GM18951 (cell line): ENCODE results near the gene ZNF827.

Experiments
- POLR2A ChIP-seq: IDR thresholded peaks from 4 replicates; pipeline ENCODE4 v1.6.1; 2011; ENCODE audit warnings: mild to moderate bottlenecking; ENCODE audit not compliant: insufficient read length, insufficient read depth; ENCODE audit errors: extremely low read depth
- in situ Hi-C: fragments of 300-500 bp; cut with MboI; formaldehyde crosslinking; loops from one replicate; pipeline ENCODE4 v1.12.0; 2022; ENCODE audit warnings: low sequenced_read_pairs, mixed read lengths, inconsistent platforms; ENCODE audit not compliant: unreplicated experiment

Gene ZNF827

GRCh38 chr4:145938618-145939440 lies at the start of gene ZNF827:
TSS of gene ZNF827 (minus strand) at chr4:145938823. CDS start at chr4:145938407, 416 bp downstream.
- peak; percentile 69 for TF ChIP-seq POLR2A
- in situ Hi-C loops, result no loop called here

GRCh38 chr4:145984563-145984962 lies 45.9 kb upstream of the ZNF827 start:
- in situ Hi-C loops, result no loop called here
- TF ChIP-seq POLR2A, result no peak

GRCh38 chr4:145982791-145983190 lies 44.2 kb upstream of the ZNF827 start:
- in situ Hi-C loops, result no loop called here
- no peak for TF ChIP-seq POLR2A

GRCh38 chr4:145979160-145979559 lies 40.5 kb upstream of the ZNF827 start:
- in situ Hi-C loops, result no loop called here
- no peak for TF ChIP-seq POLR2A

GRCh38 chr4:145976680-145977079 lies 38.1 kb upstream of the ZNF827 start:
- in situ Hi-C loops, result no loop called here
- TF ChIP-seq POLR2A, result no peak

- no peak for TF ChIP-seq POLR2A
- in situ Hi-C loops, result no loop called here
These were observed 21.4 kb upstream of the ZNF827 start for GRCh38 chr4:145960012-145960411.

GRCh38 chr4:145957302-145957701 lies 18.7 kb upstream of the ZNF827 start:
- in situ Hi-C loops, result no loop called here
- TF ChIP-seq POLR2A, result no peak

GRCh38 chr4:145956288-145956890 lies 17.8 kb upstream of the ZNF827 start:
- TF ChIP-seq POLR2A, result no peak
- in situ Hi-C loops, result no loop called here

GRCh38 chr4:145954924-145955339 lies 16.3 kb upstream of the ZNF827 start:
- TF ChIP-seq POLR2A, result no peak
- in situ Hi-C loops, result no loop called here

GRCh38 chr4:145951931-145952330 lies 13.3 kb upstream of the ZNF827 start:
- in situ Hi-C loops, result no loop called here
- TF ChIP-seq POLR2A, result no peak

- TF ChIP-seq POLR2A, result no peak
- in situ Hi-C loops, result no loop called here
These were observed 7.0 kb upstream of the ZNF827 start for GRCh38 chr4:145945431-145946155.

GRCh38 chr4:145944886-145945285 lies 6.3 kb upstream of the ZNF827 start:
- TF ChIP-seq POLR2A, result no peak
- in situ Hi-C loops, result no loop called here

- in situ Hi-C loops, result no loop called here
- TF ChIP-seq POLR2A, result no peak
These were observed 1.2 kb upstream of the ZNF827 start for GRCh38 chr4:145939856-145940255.

- in situ Hi-C loops, result no loop called here
These were observed 773 bp upstream of the ZNF827 start for GRCh38 chr4:145939441-145939750.

More at GRCh38 chr4:145939441-145939750, 773 bp upstream of the ZNF827 start:
- TF ChIP-seq POLR2A, result no peak
